ELF-1 (cell line): ENCODE measurements around the gene ISCA1.

Experiments used
- DNase-seq: peaks from one replicate; pipeline ENCODE4 v3.0.0-alpha.2; 2016; ENCODE audit warnings: low read depth, low spot score

ISCA1 gene

GRCh38 chr9:86230858-86231257 lies 51.5 kb downstream of the ISCA1 start:
- no peak for DNase-seq

GRCh38 chr9:86222667-86223066 lies 59.7 kb downstream of the ISCA1 start:
- no peak for DNase-seq

- no peak for DNase-seq
Observed at GRCh38 chr9:86219606-86220005, 62.7 kb downstream of the ISCA1 start.

- no peak for DNase-seq
Observed at GRCh38 chr9:86217076-86217755, 65.1 kb downstream of the ISCA1 start.
